Measurements from ENCODE around the gene DNAH17. TPM values are rescaled to one million over a fixed set of nuclear protein-coding genes. Genes with fewer than 3 reads are reported as not detected.

DNAH17 gene
- total RNA-seq, 1 experiment from 2014 or later: 0.11 TPM

DNA sequence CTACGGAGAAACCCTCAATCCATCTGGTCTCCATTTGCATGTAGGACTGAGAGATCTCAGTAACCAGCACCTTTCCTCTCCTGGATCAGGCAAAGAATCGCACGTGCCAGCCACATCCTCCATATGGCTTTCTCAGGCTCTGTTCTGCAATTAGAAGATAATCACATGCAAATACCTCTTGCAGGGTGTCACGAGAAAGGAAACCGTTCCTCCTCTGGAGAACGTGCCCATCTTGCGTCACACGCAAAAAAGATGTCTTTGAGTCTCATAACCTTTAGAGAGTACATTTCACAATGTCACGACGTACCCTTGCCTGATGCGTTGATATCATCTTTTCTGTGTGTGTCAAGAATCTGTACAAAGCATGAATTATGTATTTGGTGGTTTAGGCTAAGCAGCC is 36.2 kb upstream of the DNAH17 start:
- TF ChIP-seq, protein P1, sequence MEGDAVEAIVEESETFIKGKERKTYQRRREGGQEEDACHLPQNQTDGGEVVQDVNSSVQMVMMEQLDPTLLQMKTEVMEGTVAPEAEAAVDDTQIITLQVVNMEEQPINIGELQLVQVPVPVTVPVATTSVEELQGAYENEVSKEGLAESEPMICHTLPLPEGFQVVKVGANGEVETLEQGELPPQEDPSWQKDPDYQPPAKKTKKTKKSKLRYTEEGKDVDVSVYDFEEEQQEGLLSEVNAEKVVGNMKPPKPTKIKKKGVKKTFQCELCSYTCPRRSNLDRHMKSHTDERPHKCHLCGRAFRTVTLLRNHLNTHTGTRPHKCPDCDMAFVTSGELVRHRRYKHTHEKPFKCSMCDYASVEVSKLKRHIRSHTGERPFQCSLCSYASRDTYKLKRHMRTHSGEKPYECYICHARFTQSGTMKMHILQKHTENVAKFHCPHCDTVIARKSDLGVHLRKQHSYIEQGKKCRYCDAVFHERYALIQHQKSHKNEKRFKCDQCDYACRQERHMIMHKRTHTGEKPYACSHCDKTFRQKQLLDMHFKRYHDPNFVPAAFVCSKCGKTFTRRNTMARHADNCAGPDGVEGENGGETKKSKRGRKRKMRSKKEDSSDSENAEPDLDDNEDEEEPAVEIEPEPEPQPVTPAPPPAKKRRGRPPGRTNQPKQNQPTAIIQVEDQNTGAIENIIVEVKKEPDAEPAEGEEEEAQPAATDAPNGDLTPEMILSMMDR (conservative IDR thresholded peaks at IDR 0.05; ENCODE audit: low read depth, low read length): no peak
- TF ChIP-seq EZH2 (IDR thresholded peaks at IDR 0.05; ENCODE audit: borderline replicate concordance, low read depth, low read length, poor library complexity, severe bottlenecking): no peak
- DNase-seq (ENCODE audit: low spot score): no peak
- ChIA-PET POLR2A (ENCODE audit: low non-redundant PET) (no interaction called here), CTCF (no interaction called here)
- H3K36me3 ChIP-seq (ENCODE audit: insufficient read depth, low read length, poor library complexity, severe bottlenecking): no peaks in the 10 kb centered on the region
- H3K4me1 ChIP-seq (ENCODE audit: insufficient read depth, low read length, poor library complexity, severe bottlenecking): no peaks in the 10 kb centered on the region
- H3K9me3 ChIP-seq (ENCODE audit: low read depth, low read length, poor library complexity, severe bottlenecking): no peaks in the 10 kb centered on the region
- no peak overlapping the region for H3K4me3 ChIP-seq (ENCODE audit: low read depth, low read length, poor library complexity, severe bottlenecking)
- no TSS peak for BruUV-seq (replicated peaks)
- H3K27me3 ChIP-seq (replicated peaks; ENCODE audit: insufficient read depth, low read depth, low read length, poor library complexity): no peaks in the 10 kb centered on the region
- H3K27ac ChIP-seq (ENCODE audit: low read depth, low read length, poor library complexity, severe bottlenecking): no peak overlapping the region
- intact Hi-C loops (cut with micrococcal nuclease; ENCODE audit: unreplicated experiment): no loop called here

GRCh38 chr17:78611607-78612006 is 34.4 kb upstream of the DNAH17 start:
- no peak for TF ChIP-seq EZH2 (IDR thresholded peaks at IDR 0.05; ENCODE audit: borderline replicate concordance, low read depth, low read length, poor library complexity, severe bottlenecking)
- TF ChIP-seq, protein P1 (conservative IDR thresholded peaks at IDR 0.05; ENCODE audit: low read depth, low read length): no peak
- POLR2A ChIA-PET (ENCODE audit: low non-redundant PET): no interaction called here
- Histone ChIP-seq H3K36me3 (ENCODE audit: insufficient read depth, low read length, poor library complexity, severe bottlenecking) (no peaks in the 10 kb centered on the region), H3K27ac (ENCODE audit: low read depth, low read length, poor library complexity, severe bottlenecking) (no peak overlapping the region), H3K27me3 (replicated peaks; ENCODE audit: insufficient read depth, low read depth, low read length, poor library complexity) (no peaks in the 10 kb centered on the region), H3K4me1 (ENCODE audit: insufficient read depth, low read length, poor library complexity, severe bottlenecking) (no peaks in the 10 kb centered on the region), H3K9me3 (ENCODE audit: low read depth, low read length, poor library complexity, severe bottlenecking) (no peaks in the 10 kb centered on the region), H3K4me3 (ENCODE audit: low read depth, low read length, poor library complexity, severe bottlenecking) (no peak overlapping the region)
- intact Hi-C loops (cut with micrococcal nuclease; ENCODE audit: unreplicated experiment): no loop called here
- no peak for DNase-seq (ENCODE audit: low spot score)
- CTCF ChIA-PET: no interaction called here
- no TSS peak for BruUV-seq (replicated peaks)

- no peak overlapping the region for H3K4me3 ChIP-seq (ENCODE audit: low read depth, low read length, poor library complexity, severe bottlenecking)
- TF ChIP-seq, protein P1 (conservative IDR thresholded peaks at IDR 0.05; ENCODE audit: low read depth, low read length): no peak
- no peak for TF ChIP-seq EZH2 (IDR thresholded peaks at IDR 0.05; ENCODE audit: borderline replicate concordance, low read depth, low read length, poor library complexity, severe bottlenecking)
- no peaks in the 10 kb centered on the region for H3K36me3 ChIP-seq (ENCODE audit: insufficient read depth, low read length, poor library complexity, severe bottlenecking)
- no peaks in the 10 kb centered on the region for H3K9me3 ChIP-seq (ENCODE audit: low read depth, low read length, poor library complexity, severe bottlenecking)
- intact Hi-C loops (cut with micrococcal nuclease; ENCODE audit: unreplicated experiment): no loop called here
- ChIA-PET POLR2A (ENCODE audit: low non-redundant PET) (no interaction called here), CTCF (no interaction called here)
- H3K27ac ChIP-seq (ENCODE audit: low read depth, low read length, poor library complexity, severe bottlenecking): no peak overlapping the region
- no peak for DNase-seq (ENCODE audit: low spot score)
- H3K27me3 ChIP-seq (replicated peaks; ENCODE audit: insufficient read depth, low read depth, low read length, poor library complexity): no peaks in the 10 kb centered on the region
- H3K4me1 ChIP-seq (ENCODE audit: insufficient read depth, low read length, poor library complexity, severe bottlenecking): no peaks in the 10 kb centered on the region
- no TSS peak for BruUV-seq (replicated peaks)
These were observed 33.8 kb upstream of the DNAH17 start for GRCh38 chr17:78610951-78611511.
